ENCODE measurements around the gene FAM184A.

DNA sequence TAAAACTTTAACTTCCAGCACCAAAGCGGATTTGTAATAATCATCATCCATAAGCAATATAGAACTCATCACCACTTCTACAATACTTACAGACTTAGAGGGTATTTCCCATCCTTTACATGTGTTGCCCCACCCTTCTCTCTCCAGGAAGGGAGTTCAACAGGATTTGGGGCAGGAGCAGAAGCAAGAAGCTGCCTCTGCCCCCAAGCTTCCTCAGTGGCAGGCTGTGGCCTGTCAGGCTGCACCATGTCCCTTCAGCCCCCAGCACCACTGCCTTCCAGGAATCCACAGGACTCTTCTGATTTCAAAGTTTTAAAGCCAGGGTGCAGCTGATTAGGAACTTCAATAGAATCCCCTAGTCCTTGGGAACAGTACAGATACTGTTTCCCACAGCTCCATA is 106.8 kb downstream of the FAM184A start:
- TF ChIP-seq CTCF (conservative IDR thresholded peaks at IDR 0.05; ENCODE audit: low read depth, low read length) = no peak
- TF ChIP-seq EZH2 (IDR thresholded peaks at IDR 0.05; ENCODE audit: borderline replicate concordance, low read depth, low read length, poor library complexity, severe bottlenecking) = no peak
